ENCODE data around the gene ARHGAP22.

The ARHGAP22 gene

DNA sequence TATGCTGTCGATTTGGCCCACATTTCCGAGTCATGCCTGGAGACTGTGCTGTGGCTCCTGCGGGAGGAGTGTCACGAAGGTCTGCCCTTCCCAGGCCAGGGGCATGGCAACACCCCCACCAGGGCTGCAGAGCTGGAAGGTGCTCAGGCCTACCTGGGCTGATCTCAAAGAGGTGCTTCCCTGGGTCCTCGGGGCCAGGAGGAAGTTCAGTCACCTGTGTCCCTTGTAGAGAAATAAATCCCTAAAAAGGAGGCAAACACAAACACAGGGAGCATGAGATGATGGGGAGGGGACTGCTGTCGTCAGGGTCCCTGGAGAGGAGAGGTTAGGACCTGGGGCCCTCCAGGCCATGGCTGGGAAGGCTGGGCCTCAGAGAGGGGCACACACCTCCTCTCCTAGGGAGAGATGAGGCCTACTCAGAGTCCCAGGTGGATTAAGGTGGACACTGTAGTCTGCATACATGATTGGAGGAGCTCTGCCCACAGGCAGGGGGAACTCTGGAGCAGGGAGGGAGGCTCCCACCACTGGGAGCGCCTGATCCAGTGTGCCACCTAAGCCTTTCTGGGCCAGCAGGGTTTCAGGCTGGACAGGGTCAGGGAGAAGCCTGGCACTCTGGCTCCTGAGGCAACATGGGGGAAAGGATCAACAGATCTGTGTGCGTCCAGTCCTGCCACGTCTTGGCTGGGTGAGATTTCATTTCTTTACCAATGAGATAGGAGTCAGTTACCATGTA lies 49.4 kb downstream of the ARHGAP22 start:
- in situ Hi-C loops (cut with HindIII; ENCODE audit: low sequenced_read_pairs), result no loop called here

DNA sequence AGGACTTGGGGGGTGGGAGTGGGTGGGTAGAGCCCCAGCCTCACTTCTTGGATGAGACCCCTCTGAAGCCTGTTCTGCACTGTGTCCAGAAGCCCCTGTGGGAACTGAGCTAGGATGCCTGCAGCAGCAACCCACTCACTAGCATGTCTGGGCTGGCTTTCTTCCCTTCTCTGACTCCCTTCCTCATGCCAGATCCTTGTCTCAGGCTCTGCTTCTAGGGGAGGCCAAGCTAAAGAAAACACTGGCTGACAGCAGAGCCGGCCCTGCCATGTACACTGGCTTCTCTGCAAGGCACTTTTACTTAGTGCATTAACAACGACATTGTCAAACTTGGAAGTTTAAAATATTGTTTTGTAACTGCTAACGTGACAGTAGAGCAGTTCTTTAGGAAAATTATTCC lies 50.2 kb downstream of the ARHGAP22 start:
- in situ Hi-C loops (cut with HindIII; ENCODE audit: low sequenced_read_pairs), result no loop called here

DNA sequence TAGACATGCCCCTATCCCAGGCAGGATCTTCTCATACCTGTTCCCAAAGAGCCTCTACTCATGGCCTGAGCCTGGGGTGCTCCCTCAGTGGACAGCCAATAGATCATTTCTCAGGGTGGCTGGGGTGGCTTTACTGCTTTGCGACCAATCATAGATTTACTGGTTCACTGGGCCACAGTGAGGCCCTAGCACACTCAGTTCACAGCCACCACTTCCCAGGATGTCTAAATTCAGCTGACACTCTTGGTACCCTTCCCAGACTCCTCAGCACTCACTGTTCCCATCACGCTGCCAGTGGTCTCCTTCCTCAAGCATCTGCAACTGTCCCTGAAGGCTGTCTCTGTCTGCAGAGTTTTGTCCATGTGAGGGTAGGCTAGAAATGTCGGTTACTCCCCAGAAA lies 50.6 kb downstream of the ARHGAP22 start:
- in situ Hi-C loops (cut with HindIII; ENCODE audit: low sequenced_read_pairs), result no loop called here

DNA sequence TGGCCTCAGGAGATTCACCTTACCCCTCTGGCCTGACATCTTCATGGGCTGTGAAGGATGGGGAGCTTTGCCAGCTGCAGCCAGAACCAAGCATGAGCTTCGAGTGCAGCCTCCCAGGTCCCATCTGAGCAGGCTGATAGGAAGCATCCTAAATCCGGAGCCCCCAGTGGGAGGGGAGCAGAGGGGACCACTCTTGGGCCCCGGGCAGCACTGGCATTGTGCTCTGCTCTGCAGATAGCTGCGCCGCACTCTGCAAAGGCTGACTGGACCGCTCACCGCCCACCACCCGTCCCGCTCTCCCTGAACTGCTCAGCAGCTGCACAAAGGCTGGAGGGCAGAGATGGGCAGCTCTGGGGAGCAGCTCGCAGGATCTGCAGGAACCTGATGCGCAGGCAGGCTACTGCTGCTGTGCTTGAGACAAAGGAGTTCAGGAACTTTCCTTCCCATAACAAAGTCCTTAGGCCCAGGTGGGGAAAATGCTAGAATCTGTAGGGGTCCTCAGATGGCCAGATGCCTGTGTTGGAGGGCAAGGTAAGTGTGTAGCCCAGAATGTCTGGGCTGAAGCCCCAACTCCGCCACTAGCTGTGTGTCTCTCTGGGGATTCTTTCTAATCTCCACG lies 51.8 kb downstream of the ARHGAP22 start:
- in situ Hi-C loops (cut with HindIII; ENCODE audit: low sequenced_read_pairs), result no loop called here

DNA sequence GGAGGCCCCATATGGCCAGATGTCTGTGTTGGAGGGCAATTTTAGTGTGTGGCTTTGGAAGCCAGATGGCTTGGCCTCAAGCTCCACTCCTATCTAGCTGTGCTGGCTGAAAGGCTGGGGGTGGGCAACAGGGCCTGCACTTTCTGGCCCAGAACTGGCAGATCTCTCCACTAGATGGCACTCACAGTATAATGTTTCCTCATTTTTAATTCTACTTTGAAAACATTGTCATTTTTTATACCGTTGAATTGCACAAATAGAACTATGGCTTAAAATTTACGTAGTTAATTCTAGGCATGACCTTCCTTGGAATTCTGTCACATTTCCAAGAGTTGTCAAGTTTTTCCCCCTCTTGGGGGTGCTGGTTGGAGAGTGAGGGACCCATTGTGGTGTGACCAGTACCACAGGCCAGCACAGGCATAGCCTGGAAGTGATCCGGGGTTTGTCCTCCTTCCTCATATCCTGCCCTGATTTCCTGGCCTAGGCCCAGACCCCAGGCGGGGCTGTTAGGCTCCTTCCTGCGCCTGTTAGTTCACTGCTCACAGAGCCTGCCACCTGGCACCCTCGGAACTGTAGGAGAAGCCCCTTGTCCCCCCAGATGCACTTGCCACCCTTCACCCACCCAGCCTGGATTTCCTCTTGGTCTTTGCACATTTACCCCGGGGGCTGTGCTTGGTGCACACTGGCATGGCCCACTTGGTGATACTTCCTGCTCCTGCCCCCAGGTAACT lies 52.8 kb downstream of the ARHGAP22 start:
- in situ Hi-C loops (cut with HindIII; ENCODE audit: low sequenced_read_pairs), result no loop called here

DNA sequence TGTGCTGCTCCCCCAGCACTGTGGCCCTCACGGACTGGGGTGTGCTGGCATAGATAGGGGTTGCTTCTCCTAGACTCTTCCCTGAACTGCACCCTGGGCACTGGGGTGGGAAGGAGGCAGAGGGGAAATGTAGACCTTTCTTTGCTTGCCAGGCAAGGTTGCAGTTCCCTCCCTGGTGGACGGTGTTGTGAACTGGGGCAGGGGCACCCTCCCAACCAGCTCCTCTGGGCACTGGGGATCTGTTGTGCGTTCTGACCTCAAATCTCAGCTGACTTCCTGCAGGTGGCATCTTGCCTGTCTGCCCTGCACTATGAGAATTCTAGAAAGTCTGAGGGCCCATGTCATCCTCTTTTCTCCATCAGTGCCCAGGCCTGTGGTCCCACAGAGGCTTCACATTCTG lies 53.9 kb downstream of the ARHGAP22 start:
- in situ Hi-C loops (cut with HindIII; ENCODE audit: low sequenced_read_pairs), result no loop called here

DNA sequence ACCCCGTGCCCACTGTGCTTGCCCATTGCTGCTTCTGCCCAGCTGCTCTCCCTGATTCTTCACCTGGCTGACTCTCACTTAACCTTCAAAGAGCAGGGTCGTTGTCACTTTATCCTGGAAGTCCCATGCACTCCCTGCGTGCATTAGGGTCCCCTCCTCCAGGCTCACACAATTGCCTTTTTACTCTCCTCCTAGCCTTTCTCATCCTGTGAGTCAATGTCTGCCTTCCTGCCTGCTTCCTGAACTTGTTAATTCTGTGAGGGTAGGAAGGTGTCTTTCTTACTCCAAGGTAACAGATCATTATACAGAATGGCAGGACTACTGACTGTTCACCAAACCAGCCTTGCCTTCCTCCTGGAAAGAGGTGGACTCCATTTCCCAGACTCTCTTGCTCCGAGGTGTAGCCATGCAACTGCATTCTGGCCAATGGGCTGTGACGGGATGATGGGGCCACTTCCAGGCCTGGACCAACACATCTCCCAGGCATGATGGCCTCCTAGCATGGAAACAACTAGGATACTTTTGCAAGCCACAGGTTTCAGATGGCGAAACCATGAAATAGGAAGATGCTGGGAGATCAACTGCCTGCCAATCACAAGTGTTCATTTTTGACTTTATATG lies 54.7 kb downstream of the ARHGAP22 start:
- in situ Hi-C loops (cut with HindIII; ENCODE audit: low sequenced_read_pairs), result no loop called here

DNA sequence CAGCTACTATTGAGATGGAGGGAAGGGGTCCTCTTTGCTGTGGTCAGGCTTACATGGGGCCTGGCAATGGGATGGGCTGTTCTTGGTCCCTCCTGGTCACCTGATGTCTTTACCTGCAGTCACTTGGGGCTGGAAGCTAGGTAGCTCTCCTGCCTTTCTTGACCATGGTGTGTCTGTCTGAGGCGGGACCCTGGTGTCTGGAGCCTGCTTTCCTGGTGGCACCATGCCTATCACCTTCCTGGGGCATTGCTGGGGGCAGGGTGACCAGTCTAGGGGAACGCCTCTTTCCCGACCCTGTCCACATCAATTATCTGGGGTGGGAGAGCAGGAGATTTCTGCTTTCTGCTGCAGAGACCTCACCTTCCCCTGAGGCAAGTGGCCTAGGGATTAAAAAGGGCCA lies 55.6 kb downstream of the ARHGAP22 start:
- in situ Hi-C loops (cut with HindIII; ENCODE audit: low sequenced_read_pairs), result loop anchor here (5.0 kb wide), 3 partner anchors 58 to 113 kb away; partner anchors contain the start of gene ARHGAP22

DNA sequence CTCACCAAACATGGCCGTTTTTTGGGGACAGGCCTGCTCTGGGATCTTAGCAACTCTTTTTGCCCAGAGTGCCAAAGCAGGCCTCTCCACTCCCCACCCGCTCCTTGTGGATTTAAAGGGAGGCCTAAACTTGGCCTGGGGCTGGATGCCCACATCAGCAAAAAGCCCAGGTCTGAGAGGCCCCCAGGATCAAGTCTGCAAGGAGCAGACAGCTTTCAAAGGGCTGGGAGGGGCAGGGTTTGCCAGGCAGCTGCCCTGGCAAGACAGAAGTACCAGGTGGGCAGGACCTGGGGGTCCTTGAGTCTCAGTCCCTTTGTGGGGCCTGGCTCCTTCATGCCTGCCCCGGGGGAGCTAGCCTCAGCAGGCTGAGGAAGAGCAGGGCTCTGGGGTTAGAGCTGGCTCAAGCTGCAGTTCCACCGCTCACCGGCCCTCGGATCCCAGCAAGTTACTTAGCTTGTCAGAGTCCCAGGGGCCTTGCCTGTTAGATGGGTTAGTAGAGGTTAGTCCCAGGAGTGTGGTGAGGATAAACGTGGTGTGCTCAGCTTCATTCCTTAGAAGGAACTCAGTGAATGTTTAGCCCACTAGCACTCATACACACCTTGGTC lies 56.2 kb downstream of the ARHGAP22 start:
- in situ Hi-C loops (cut with HindIII; ENCODE audit: low sequenced_read_pairs), result loop anchor here (5.0 kb wide), 3 partner anchors 59 to 114 kb away; partner anchors contain the start of gene ARHGAP22

DNA sequence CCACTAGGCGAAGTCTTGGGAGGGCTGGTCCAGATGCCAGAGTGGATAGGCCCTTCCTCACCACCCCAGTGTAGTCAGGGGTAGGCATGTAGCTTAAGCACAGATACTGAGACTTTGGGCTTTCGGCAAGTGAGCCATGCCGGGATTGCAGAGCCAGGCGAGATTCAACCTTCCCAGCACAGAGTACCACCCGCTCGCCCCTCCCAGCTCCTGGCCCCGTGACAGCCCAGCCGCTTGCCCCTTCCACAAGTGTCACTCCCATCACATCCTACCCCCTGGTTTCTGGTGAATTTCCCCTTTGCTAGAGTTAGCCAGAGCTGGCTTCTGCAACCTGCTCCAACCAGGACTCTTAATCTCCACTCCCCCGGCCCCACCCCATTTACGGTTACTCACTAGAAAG lies 56.9 kb downstream of the ARHGAP22 start:
- in situ Hi-C loops (cut with HindIII; ENCODE audit: low sequenced_read_pairs), result loop anchor here (5.0 kb wide), 3 partner anchors 59 to 114 kb away; partner anchors contain the start of gene ARHGAP22

DNA sequence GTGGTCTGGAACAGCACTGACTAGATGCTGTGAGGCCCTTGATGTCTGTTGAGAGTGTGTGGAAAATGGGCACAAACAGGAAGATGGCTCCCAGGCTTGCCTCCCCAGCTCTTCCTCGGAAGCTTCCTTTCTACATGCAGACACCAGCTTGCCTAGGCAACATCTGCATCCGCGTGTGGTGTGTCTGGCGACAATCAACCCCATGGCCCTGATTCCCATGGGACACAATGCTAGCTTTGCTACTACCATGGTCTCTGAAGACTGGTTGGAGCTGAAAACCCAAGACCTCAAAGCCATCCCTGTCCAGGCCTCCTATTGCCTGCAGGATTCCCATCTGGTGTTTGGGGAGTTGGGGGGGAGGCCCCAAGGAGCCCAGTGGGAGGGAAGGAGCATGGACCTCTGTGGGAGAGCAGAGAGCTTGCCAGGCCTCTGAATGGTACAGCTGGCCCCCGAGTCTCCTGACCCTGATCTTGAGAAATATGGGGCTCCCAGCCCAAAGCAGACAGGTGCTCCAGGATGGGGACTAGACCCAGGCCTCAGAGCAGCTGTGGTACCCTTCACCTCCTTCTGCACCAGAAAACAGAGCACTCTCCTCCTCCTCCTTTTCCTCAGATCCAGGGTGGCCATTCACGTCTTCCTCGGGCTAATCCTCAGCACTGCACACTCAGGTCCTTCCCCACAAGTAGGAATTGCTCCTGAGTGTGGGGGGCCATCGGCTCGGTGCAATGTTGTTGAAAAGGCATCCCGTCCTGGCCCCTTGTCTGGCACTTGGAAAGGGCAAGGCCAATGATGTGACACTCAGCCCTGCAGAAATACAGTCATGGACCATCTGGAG lies 57.6 kb downstream of the ARHGAP22 start:
- in situ Hi-C loops (cut with HindIII; ENCODE audit: low sequenced_read_pairs), result loop anchor here (5.0 kb wide), 3 partner anchors 60 to 115 kb away; partner anchors contain the start of gene ARHGAP22

DNA sequence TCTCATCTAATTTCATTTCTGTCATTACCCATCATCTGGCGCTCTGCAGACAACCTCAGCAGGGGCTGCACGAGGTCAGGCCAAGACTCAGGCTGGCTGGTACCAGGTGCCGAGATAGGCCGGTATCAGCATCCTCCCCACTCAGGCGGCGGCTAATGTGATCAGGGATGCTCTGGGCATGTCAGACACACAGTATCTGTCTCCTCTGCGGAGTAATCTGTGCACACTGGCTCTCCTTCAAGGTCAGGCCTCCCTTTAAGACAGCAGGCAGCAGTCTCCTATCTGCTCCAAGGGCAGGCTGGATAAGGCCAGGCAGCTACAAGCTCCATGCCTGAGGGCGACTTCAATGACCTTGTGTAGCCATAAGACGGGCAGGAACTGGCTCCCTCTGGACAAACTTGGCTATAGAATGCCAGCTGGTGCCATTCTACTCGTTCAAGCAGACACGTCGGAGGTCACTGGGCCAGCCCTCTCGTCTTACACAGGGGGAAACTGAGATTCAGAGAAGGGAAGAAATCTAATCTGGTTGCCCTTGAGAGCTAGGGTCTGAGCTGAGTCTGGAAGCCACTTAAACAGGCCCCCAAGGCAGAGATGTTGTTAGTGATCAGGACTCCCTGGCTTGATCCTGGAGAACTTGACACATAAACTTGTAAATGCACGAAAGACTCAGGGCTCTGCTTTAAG lies 59.3 kb downstream of the ARHGAP22 start:
- in situ Hi-C loops (cut with HindIII; ENCODE audit: low sequenced_read_pairs), result loop anchor here (5.0 kb wide), 3 partner anchors 62 to 117 kb away; partner anchors contain the start of gene ARHGAP22

DNA sequence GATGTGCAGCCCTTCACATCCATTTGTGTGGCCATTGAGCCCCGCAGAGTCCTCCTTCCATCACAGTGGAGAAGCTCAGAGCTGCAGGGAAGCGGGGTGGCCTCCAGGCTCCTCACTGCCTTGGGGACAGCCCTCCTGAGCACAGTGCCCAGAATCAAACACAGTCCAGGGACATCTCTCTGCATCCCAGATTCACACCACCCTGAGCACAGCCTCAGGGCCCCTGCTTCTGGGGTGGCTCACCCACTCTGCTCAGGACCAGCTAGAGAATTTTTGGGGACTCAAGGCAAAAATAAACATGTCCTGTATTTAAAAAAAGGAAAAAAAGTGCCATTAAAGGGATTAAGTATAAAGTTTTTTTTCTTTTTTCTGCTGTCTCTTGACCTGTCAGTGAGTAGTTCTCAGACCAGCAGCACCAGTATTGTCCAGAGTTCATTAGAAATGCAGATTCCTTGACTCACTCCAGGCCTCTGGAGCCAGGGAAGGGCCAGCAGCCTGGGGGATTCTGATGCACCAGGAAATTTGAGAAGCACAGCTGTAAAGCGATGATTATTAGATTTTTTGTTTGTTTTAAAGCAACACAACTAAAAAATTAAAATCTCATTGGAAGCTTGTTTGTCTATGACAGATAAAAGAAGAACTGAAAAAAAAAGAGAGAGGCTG lies 61.6 kb downstream of the ARHGAP22 start:
- in situ Hi-C loops (cut with HindIII; ENCODE audit: low sequenced_read_pairs), result no loop called here

DNA sequence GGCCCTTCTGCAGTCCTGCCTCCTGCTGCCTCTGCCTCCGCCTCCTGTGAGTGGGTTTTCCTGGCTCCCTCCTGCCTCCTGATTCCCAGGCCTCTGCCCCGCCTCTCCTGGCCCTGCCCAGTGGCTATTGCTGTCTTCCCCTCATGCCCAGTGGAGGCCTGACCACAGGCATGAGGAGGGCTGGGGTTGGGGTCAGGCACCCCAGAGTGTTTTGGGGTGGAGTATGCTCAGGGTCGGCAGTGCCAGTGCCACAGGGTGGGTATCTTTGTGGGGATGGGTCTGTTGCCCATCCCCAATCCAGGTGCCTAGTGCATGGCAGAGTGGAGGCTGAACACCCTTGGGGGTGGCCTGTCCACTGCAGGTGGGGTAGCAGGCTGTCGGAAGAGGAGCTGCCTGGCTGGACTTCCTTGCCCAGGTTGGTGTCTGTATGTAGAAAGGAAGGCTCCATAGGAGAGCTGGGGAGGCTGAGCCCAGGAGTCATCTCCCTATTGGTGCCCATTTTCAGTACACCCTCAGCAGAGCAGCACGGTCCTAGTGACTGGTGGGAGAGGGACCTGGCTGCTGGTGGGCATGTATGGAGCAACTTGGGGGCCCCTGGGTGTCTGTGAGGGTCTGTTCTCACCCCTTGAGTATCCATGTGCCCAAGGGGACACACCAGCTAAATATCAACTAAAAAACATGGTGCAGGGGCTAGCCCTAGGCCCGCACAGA lies 62.2 kb downstream of the ARHGAP22 start:
- in situ Hi-C loops (cut with HindIII; ENCODE audit: low sequenced_read_pairs), result no loop called here

DNA sequence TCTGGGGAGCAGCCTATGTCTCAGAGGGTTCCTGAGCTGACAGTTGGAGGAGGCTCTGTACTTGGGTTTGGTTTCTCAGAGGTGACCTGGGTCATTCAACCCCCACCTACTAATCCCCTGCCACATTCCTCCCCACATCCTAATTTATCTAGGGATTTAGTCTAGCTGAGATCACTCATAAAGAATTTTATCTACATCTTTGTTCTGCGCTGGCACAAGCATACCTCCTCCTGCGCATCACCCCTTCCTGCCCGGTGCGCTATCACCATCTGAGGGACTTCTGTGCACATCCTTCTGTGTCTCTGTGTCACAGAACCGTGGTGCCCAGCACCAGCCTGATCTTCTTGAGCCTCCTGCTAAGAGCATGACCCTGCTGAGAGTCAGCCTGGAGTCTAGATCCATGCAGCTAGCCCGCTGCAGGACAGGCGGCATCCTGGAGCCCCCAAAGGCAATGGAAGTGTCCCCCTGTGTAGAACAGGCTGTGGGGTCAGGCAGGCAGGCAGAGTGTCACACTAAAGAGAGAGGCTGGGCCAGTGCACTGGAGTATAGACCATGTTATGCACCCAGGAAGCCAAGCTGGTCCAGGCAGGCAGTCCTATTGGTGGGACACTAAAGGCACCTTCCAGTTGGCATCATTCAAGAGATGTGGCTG lies 63.6 kb downstream of the ARHGAP22 start:
- in situ Hi-C loops (cut with HindIII; ENCODE audit: low sequenced_read_pairs), result no loop called here

DNA sequence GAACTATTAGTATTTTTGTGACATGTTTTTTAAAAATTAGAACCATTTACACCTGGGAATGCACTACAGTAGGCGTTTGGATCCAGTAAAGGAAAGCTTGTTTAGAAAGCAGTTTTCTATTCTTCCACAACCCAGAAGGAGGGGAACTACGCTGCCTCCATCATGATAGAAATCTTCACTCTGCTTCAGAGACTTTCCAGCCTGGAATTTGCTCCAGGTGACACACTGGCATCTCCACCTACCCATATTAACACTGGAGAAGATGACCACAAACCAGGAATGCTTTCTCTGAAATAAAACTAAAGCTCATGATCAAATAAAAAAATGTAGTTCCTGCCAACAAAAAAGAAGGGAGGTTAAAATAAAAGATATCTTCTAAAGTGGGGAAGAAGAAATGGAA lies 66.3 kb downstream of the ARHGAP22 start:
- in situ Hi-C loops (cut with HindIII; ENCODE audit: low sequenced_read_pairs), result no loop called here

All from endothelial cell of hepatic sinusoid (primary cell).